ENCODE data around the gene OPRM1. TPM values are rescaled to one million over a fixed set of nuclear protein-coding genes. Genes with fewer than 3 reads are reported as not detected.
A peak's percentile ranks its signal among the peaks of the same experiment; 100 is the strongest.
"Not testable (repeated sequence)": the region's sequence is repeated elsewhere in the genome, so short reads cannot be mapped to it uniquely, and the experiment has no call there.

The OPRM1 gene
- total and polyA plus RNA-seq, 2 donors from 2014 or later: not detected

GRCh38 chr6:154187714-154188113, 148.7 kb downstream of the OPRM1 start:
- Histone ChIP-seq H3K27ac (ENCODE audit: low read depth in 2 of 2, low read length in 2 of 2) (no peak overlapping the region), H3K4me3 (ENCODE audit: low read length in 3 of 3) (no peak overlapping the region), H3K4me1 (ENCODE audit: control insufficient read depth in 2 of 3, insufficient read depth in 2 of 3, low read depth in 1 of 3, low read length in 3 of 3) (no peaks in the 10 kb centered on the region), H3K27me3 (ENCODE audit: control insufficient read depth, insufficient read depth, low read length) (no peaks in the 10 kb centered on the region), H3K9me3 (ENCODE audit: control insufficient read depth in 2 of 3, insufficient read depth in 1 of 3, low read length in 3 of 3) (no peaks in the 10 kb centered on the region), H3K9ac (ENCODE audit: low read length in 3 of 3) (no peak overlapping the region), H3K36me3 (ENCODE audit: control insufficient read depth in 2 of 3, insufficient read depth in 3 of 3, low read length in 3 of 3) (no peaks in the 10 kb centered on the region)
- intact Hi-C loops (cut with DNase I): no loop called here
- no peak for FAIRE-seq
- DNase-seq: no peak
- TF ChIP-seq, protein P1, sequence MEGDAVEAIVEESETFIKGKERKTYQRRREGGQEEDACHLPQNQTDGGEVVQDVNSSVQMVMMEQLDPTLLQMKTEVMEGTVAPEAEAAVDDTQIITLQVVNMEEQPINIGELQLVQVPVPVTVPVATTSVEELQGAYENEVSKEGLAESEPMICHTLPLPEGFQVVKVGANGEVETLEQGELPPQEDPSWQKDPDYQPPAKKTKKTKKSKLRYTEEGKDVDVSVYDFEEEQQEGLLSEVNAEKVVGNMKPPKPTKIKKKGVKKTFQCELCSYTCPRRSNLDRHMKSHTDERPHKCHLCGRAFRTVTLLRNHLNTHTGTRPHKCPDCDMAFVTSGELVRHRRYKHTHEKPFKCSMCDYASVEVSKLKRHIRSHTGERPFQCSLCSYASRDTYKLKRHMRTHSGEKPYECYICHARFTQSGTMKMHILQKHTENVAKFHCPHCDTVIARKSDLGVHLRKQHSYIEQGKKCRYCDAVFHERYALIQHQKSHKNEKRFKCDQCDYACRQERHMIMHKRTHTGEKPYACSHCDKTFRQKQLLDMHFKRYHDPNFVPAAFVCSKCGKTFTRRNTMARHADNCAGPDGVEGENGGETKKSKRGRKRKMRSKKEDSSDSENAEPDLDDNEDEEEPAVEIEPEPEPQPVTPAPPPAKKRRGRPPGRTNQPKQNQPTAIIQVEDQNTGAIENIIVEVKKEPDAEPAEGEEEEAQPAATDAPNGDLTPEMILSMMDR (IDR thresholded peaks at IDR 0.05; ENCODE audit: borderline replicate concordance, extremely low read depth, insufficient read depth): no peak

- Histone ChIP-seq H3K4me1 (ENCODE audit: control insufficient read depth in 2 of 3, insufficient read depth in 2 of 3, low read depth in 1 of 3, low read length in 3 of 3) (peaks cover 0 to 2% (median 0%) of the 10 kb centered on the region in 3 donors), H3K36me3 (ENCODE audit: control insufficient read depth in 2 of 3, insufficient read depth in 3 of 3, low read length in 3 of 3) (peaks cover 0 to 4% (median 0%) of the 10 kb centered on the region in 3 donors)
- FAIRE-seq: no peak
Observed at GRCh38 chr6:154196333-154196885, 157.4 kb downstream of the OPRM1 start.

GRCh38 chr6:154197196-154197860, 158.3 kb downstream of the OPRM1 start:
- Histone ChIP-seq H3K9ac (ENCODE audit: low read length in 3 of 3) (no peak overlapping the region), H3K9me3 (ENCODE audit: control insufficient read depth in 2 of 3, insufficient read depth in 1 of 3, low read length in 3 of 3) (no peaks in the 10 kb centered on the region), H3K27me3 (ENCODE audit: control insufficient read depth, insufficient read depth, low read length) (no peaks in the 10 kb centered on the region), H3K36me3 (ENCODE audit: control insufficient read depth in 2 of 3, insufficient read depth in 3 of 3, low read length in 3 of 3) (peaks cover 0 to 4% (median 0%) of the 10 kb centered on the region in 3 donors), H3K4me3 (ENCODE audit: low read length in 3 of 3) (no peak overlapping the region), H3K27ac (ENCODE audit: low read depth in 2 of 2, low read length in 2 of 2) (no peak overlapping the region), H3K4me1 (ENCODE audit: control insufficient read depth in 2 of 3, insufficient read depth in 2 of 3, low read depth in 1 of 3, low read length in 3 of 3) (peaks cover 0 to 2% (median 0%) of the 10 kb centered on the region in 3 donors)
- FAIRE-seq (no peak), DNase-seq (peak in 1 of 5 donors; percentile 65)
- intact Hi-C loops (cut with DNase I): no loop called here
- TF ChIP-seq, protein P1 (IDR thresholded peaks at IDR 0.05; ENCODE audit: borderline replicate concordance, extremely low read depth, insufficient read depth): no peak

More at GRCh38 chr6:154196333-154196885, 157.4 kb downstream of the OPRM1 start:
- intact Hi-C loops (cut with DNase I): no loop called here
- Histone ChIP-seq H3K27ac (ENCODE audit: low read depth in 2 of 2, low read length in 2 of 2) (no peak overlapping the region), H3K27me3 (ENCODE audit: control insufficient read depth, insufficient read depth, low read length) (no peaks in the 10 kb centered on the region), H3K9me3 (ENCODE audit: control insufficient read depth in 2 of 3, insufficient read depth in 1 of 3, low read length in 3 of 3) (no peaks in the 10 kb centered on the region), H3K9ac (ENCODE audit: low read length in 3 of 3) (no peak overlapping the region), H3K4me3 (ENCODE audit: low read length in 3 of 3) (no peak overlapping the region)
- TF ChIP-seq, protein P1 (IDR thresholded peaks at IDR 0.05; ENCODE audit: borderline replicate concordance, extremely low read depth, insufficient read depth): no peak
- DNase-seq: no peak

- H3K9ac ChIP-seq (ENCODE audit: low read length in 3 of 3); H3K36me3 ChIP-seq (ENCODE audit: control insufficient read depth in 2 of 3, insufficient read depth in 3 of 3, low read length in 3 of 3); DNase-seq; intact Hi-C loops (cut with DNase I); H3K4me3 ChIP-seq (ENCODE audit: low read length in 3 of 3); FAIRE-seq; H3K4me1 ChIP-seq (ENCODE audit: control insufficient read depth in 2 of 3, insufficient read depth in 2 of 3, low read depth in 1 of 3, low read length in 3 of 3); H3K27me3 ChIP-seq (ENCODE audit: control insufficient read depth, insufficient read depth, low read length); H3K27ac ChIP-seq (ENCODE audit: low read depth in 2 of 2, low read length in 2 of 2); H3K9me3 ChIP-seq (ENCODE audit: control insufficient read depth in 2 of 3, insufficient read depth in 1 of 3, low read length in 3 of 3): not testable (repeated sequence)
Observed at GRCh38 chr6:154201688-154202087, 162.6 kb downstream of the OPRM1 start.
